Superior temporal gyrus (tissue), 1 donor: ENCODE data around the gene CTSA.
"Not testable (repeated sequence)": the region's sequence is repeated elsewhere in the genome, so short reads cannot be mapped to it uniquely, and the experiment has no call there.

Source experiments
- DNase-seq: peaks from one replicate; pipeline ENCODE4 v3.0.0-alpha.2; 2016; ENCODE audit errors: extremely low spot score

Gene CTSA

GRCh38 chr20:45866454-45866853 is 24.7 kb upstream of the CTSA start:
- no peak for DNase-seq

- DNase-seq: no peak
These were observed 23.9 kb upstream of the CTSA start for GRCh38 chr20:45867136-45867818.

- no peak for DNase-seq
These were observed 23.3 kb upstream of the CTSA start for GRCh38 chr20:45867819-45868176.

- no peak for DNase-seq
These were observed 18.5 kb upstream of the CTSA start for GRCh38 chr20:45872626-45873025.

GRCh38 chr20:45873409-45874103 is 17.6 kb upstream of the CTSA start:
- no peak for DNase-seq

- not testable (repeated sequence) for DNase-seq
These were observed 17.0 kb upstream of the CTSA start for GRCh38 chr20:45874104-45874481.

- DNase-seq: no peak
These were observed 16.6 kb upstream of the CTSA start for GRCh38 chr20:45874576-45874975.

- no peak for DNase-seq
These were observed 12.9 kb upstream of the CTSA start for GRCh38 chr20:45878076-45878761.

- peak; percentile 100 for DNase-seq
These were observed 9.9 kb upstream of the CTSA start, which contains the start of gene ZSWIM1 for GRCh38 chr20:45880988-45881788. Gene ZSWIM1 (plus strand): TSS chr20:45881227. CDS start chr20:45882593, 1,366 bp downstream.

GRCh38 chr20:45882469-45883099 is 8.6 kb upstream of the CTSA start:
- no peak for DNase-seq

GRCh38 chr20:45883100-45883469 is 8.1 kb upstream of the CTSA start:
- no peak for DNase-seq

GRCh38 chr20:45886590-45887345 is 4.4 kb upstream of the CTSA start:
- no peak for DNase-seq

- DNase-seq: no peak
These were observed 3.8 kb upstream of the CTSA start, which contains the start of gene SPATA25 for GRCh38 chr20:45887346-45887715. Gene SPATA25 (minus strand): TSS chr20:45887622. CDS start chr20:45887590, 32 bp downstream.

- no peak for DNase-seq
These were observed 2.5 kb upstream of the CTSA start for GRCh38 chr20:45888681-45889080.

GRCh38 chr20:45890077-45890984 is 804 bp upstream of the CTSA start:
- peak; percentile 72 for DNase-seq

- no peak for DNase-seq
These were observed 1.1 kb downstream of the CTSA start for GRCh38 chr20:45892049-45892825.

- DNase-seq: no peak
These were observed 1.8 kb downstream of the CTSA start for GRCh38 chr20:45892828-45893500.

GRCh38 chr20:45893831-45894230 is 2.7 kb downstream of the CTSA start:
- DNase-seq: no peak
